HG02610 (cell line): ENCODE measurements around the gene CCSER1.
"Not testable (repeated sequence)": the region's sequence is repeated elsewhere in the genome, so short reads cannot be mapped to it uniquely, and the experiment has no call there.

Experiments used
- ATAC-seq: cut with Tn5 transposase; IDR thresholded peaks from one replicate; pipeline ENCODE4 v1.9.1; 2021; ENCODE audit warnings: mild to moderate bottlenecking, moderate library complexity; ENCODE audit not compliant: unreplicated experiment

CCSER1 gene

GRCh38 chr4:91317434-91317833 lies 1190.2 kb downstream of the CCSER1 start:
- no peak for ATAC-seq

- ATAC-seq, result no peak
Measured at GRCh38 chr4:91319556-91320268, 1192.5 kb downstream of the CCSER1 start.

- no peak for ATAC-seq
Measured at GRCh38 chr4:91322961-91323360, 1195.8 kb downstream of the CCSER1 start.

GRCh38 chr4:91325495-91325894 lies 1198.3 kb downstream of the CCSER1 start:
- no peak for ATAC-seq

- not testable (repeated sequence) for ATAC-seq
Measured at GRCh38 chr4:91326167-91326566, 1199.0 kb downstream of the CCSER1 start.

GRCh38 chr4:91330555-91331137 lies 1203.5 kb downstream of the CCSER1 start:
- no peak for ATAC-seq

GRCh38 chr4:91340822-91341221 lies 1213.6 kb downstream of the CCSER1 start:
- no peak for ATAC-seq

GRCh38 chr4:91345632-91346031 lies 1218.4 kb downstream of the CCSER1 start:
- no peak for ATAC-seq

GRCh38 chr4:91356496-91356895 lies 1229.3 kb downstream of the CCSER1 start:
- ATAC-seq, result not testable (repeated sequence)

GRCh38 chr4:91358016-91358415 lies 1230.8 kb downstream of the CCSER1 start:
- not testable (repeated sequence) for ATAC-seq

- ATAC-seq, result not testable (repeated sequence)
Measured at GRCh38 chr4:91358621-91359020, 1231.4 kb downstream of the CCSER1 start.

GRCh38 chr4:91359041-91360031 lies 1232.1 kb downstream of the CCSER1 start:
- no peak for ATAC-seq

- no peak for ATAC-seq
Measured at GRCh38 chr4:91362125-91362524, 1234.9 kb downstream of the CCSER1 start.

- peak; percentile 73 for ATAC-seq
Measured at GRCh38 chr4:91366554-91366953, 1239.4 kb downstream of the CCSER1 start.

- no peak for ATAC-seq
Measured at GRCh38 chr4:91369116-91369515, 1241.9 kb downstream of the CCSER1 start.

- no peak for ATAC-seq
Measured at GRCh38 chr4:91373546-91373945, 1246.4 kb downstream of the CCSER1 start.

GRCh38 chr4:91405431-91405830 lies 1278.2 kb downstream of the CCSER1 start:
- ATAC-seq, result not testable (repeated sequence)

- no peak for ATAC-seq
Measured at GRCh38 chr4:91422011-91422410, 1294.8 kb downstream of the CCSER1 start.

- ATAC-seq, result no peak
Measured at GRCh38 chr4:91426725-91427124, 1299.5 kb downstream of the CCSER1 start.

- no peak for ATAC-seq
Measured at GRCh38 chr4:91427171-91427570, 1300.0 kb downstream of the CCSER1 start.

- no peak for ATAC-seq
Measured at GRCh38 chr4:91434631-91435030, 1307.4 kb downstream of the CCSER1 start.
